Measurements from ENCODE around the gene PDZD7. TPM values are rescaled to one million over a fixed set of nuclear protein-coding genes. Genes with fewer than 3 reads are reported as not detected.

Gene PDZD7
- total RNA-seq, 1 experiment from 2014 or later: 6.1 TPM

DNA sequence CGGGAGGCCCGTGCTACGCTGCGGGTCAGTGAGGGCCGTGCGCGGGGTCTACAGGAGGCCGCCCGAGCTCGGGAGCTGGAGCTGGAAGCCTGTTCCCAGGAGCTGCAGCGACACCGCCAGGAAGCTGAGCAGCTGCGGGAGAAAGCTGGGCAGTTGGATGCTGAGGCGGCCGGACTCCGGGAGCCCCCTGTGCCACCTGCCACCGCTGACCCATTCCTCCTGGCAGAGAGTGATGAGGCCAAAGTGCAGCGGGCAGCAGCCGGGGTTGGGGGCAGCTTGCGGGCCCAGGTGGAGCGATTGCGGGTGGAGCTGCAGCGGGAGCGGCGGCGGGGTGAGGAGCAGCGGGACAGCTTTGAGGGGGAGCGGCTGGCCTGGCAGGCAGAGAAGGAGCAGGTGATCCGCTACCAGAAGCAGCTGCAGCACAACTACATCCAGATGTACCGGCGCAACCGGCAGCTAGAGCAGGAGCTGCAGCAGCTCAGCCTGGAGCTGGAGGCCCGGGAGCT, 24.3 kb downstream of the PDZD7 start:
- H3K27me3 ChIP-seq (ENCODE audit: insufficient read depth, low read length): no peaks in the 10 kb centered on the region
- H3K79me2 ChIP-seq (ENCODE audit: insufficient read depth, low read length): peaks cover 18% of the 10 kb centered on the region; the same call in 1 of the 2 replicates
- H3K4me2 ChIP-seq (ENCODE audit: low read length): no peak overlapping the region
- H2AFZ ChIP-seq (ENCODE audit: low read depth, low read length, poor library complexity, severe bottlenecking): no peak overlapping the region
- POLR2A ChIA-PET: interaction anchor here (1.7 kb wide), 1 partner anchor 10 kb away, joined by 4 read pairs; no protein-coding TSS in a partner anchor
- BruUV-seq (replicated peaks): no TSS peak
- no peaks in the 10 kb centered on the region for H3K9me3 ChIP-seq (ENCODE audit: control insufficient read depth in 1 of 2, insufficient read depth in 1 of 2, low read depth in 1 of 2, low read length in 2 of 2)
- intact Hi-C loops (cut with micrococcal nuclease): no loop called here
- H3K36me3 ChIP-seq (ENCODE audit: control insufficient read depth in 1 of 2, insufficient read depth in 2 of 2, low read length in 2 of 2): peaks cover 12 to 15% of the 10 kb centered on the region in 2 experiments; a peak in 3 of 4 replicates
- peak; percentile 17 for TF ChIP-seq POLR2AphosphoS5 (IDR thresholded peaks at IDR 0.05; ENCODE audit: low read depth, low read length)
- TF ChIP-seq, protein P1, sequence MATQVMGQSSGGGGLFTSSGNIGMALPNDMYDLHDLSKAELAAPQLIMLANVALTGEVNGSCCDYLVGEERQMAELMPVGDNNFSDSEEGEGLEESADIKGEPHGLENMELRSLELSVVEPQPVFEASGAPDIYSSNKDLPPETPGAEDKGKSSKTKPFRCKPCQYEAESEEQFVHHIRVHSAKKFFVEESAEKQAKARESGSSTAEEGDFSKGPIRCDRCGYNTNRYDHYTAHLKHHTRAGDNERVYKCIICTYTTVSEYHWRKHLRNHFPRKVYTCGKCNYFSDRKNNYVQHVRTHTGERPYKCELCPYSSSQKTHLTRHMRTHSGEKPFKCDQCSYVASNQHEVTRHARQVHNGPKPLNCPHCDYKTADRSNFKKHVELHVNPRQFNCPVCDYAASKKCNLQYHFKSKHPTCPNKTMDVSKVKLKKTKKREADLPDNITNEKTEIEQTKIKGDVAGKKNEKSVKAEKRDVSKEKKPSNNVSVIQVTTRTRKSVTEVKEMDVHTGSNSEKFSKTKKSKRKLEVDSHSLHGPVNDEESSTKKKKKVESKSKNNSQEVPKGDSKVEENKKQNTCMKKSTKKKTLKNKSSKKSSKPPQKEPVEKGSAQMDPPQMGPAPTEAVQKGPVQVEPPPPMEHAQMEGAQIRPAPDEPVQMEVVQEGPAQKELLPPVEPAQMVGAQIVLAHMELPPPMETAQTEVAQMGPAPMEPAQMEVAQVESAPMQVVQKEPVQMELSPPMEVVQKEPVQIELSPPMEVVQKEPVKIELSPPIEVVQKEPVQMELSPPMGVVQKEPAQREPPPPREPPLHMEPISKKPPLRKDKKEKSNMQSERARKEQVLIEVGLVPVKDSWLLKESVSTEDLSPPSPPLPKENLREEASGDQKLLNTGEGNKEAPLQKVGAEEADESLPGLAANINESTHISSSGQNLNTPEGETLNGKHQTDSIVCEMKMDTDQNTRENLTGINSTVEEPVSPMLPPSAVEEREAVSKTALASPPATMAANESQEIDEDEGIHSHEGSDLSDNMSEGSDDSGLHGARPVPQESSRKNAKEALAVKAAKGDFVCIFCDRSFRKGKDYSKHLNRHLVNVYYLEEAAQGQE (IDR thresholded peaks at IDR 0.05; ENCODE audit: low read depth): no peak
- H3K27ac ChIP-seq (ENCODE audit: low read depth, low read length): no peak overlapping the region; the same call in 1 of the 2 replicates
- RAD21 ChIA-PET (ENCODE audit: low non-redundant PET in 1 of 2, low total read pairs in 2 of 2, uncharacterized antibody in 2 of 2, unreplicated experiment in 2 of 2): no interaction called here
- no peak for DNase-seq (ENCODE audit: low read depth, low spot score)
- H3K9ac ChIP-seq (ENCODE audit: low read length): no peak overlapping the region
- H3K9me2 ChIP-seq (ENCODE audit: insufficient read depth): no peaks in the 10 kb centered on the region
- CTCF ChIA-PET: interaction anchor here (1.0 to 6.6 kb wide), 5 partner anchors 7 to 24 kb away, joined by 3 to 118 read pairs (median 3); partner anchors contain the start of genes LZTS2, PDZD7 and SFXN3
- no peaks in the 10 kb centered on the region for H4K20me1 ChIP-seq (ENCODE audit: insufficient read depth)
- H3K4me3 ChIP-seq (replicated peaks in 1 of 2; ENCODE audit: low read depth in 1 of 2, low read length in 2 of 2): no peak overlapping the region
- peaks cover 9 to 31% of the 10 kb centered on the region in 2 experiments for H3K4me1 ChIP-seq (ENCODE audit: control insufficient read depth in 1 of 2, insufficient read depth in 2 of 2, low read length in 2 of 2)
- ATAC-seq: no peak
